Activated naive CD4-positive, alpha-beta T cell (primary cell): ENCODE measurements around the gene SEC16A.
"Not testable (repeated sequence)": the region's sequence is repeated elsewhere in the genome, so short reads cannot be mapped to it uniquely, and the experiment has no call there.

Experiments
- DNase-seq, 4 experiments: peaks; one replicate each; lab custom pipeline; 2025; lab: John Stamatoyannopoulos, UW

Gene SEC16A

DNA sequence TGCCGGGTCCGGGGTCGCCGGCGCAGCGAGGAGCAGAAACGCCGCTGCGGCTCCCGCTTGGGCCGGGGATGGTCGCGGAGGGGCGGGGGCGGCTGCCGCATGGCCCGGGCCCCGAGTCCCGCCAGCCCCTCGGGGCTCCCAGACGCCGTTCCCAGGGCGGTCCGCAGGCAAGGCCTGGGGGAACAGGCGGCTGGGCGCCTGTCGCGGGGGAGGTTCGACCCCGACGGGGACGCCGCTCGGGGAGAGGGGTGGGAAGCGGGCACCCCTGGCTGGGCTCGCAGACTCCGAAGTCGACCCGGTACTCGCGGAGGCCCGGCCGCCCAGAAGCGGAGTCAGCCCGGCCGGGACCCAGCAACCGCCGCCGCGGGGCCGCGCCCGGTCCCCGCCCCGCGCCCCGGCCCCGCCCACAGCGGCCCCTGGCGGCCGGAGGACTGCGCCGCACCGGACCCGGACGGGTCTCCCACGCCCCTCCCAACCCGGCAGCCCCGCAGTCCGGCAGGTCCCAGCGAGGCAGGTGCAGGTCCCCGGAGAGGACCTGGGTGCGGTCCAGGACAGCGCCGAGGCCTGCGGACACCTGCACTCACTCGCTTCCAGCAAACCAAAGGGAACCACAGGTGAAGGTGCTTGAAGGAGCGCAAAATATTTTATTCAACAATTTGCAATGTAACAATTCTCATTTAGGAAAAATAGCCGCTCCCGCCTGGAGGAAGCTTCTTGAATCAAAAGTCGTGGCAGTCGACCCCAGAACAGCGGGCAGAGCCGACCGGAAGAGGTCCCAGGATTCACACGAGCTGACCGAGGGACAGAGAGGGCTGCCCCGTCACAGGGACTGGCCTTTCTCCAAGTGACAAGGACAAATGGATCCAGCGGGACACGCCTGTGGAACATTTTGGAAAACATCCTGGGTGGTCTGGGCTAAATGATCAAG is 43.1 kb downstream of the SEC16A start, which contains the start of gene INPP5E:
INPP5E (minus strand) TSS at position 365 of the 928 bp plus-strand sequence. CDS start 426 bp downstream, outside the sequence.
- peak; percentile 59 to 87 (median 73) for DNase-seq

DNA sequence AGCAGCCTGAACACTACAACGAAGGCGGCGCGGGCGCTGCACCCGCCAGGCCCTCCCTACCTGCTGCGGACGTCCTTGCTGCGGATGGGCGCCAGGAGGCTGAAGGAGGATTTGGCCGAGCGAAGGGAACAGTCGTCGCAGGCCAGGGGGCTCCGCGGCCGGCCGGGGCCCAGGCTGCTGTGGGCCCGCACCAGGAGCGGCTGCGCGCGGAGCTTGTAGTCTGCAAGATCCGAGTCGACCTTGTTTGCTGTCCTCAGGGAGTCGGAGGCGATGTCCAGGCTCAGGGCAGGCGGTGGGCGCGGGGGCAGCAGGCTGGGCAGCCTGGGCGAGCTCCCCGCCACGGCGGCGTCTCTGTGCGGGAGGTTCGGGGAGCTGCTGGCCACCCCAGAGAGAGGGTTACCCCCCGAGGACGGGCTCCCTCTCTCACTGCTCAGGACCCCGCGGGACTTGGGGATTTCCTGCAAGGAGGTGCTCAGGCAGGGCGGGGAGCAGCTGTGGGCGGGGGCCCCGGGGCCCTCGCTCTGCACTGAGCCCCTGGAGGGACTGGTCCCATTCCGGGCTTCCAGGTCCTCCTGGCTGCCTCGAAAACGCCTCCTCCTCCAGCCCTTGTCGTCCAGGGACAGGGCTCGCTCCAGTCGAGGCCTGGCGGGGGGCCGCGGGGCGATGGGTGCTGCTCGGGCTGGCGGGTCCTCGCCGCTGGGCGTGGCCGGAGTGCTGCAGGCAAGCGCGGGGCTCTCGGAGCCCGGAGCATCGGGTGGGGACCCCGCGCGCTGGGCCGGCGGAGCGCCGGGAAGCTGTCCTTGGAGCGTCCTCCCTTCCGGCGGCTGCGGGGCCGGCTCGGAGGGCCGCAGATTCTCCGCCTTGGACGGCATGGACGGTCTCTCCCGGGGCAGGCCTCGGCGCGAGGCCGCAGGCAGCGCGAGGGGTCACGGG is 44.0 kb downstream of the SEC16A start:
- DNase-seq, result peak in 3 of 4 experiments; percentile 23 to 35 (median 33)

DNA sequence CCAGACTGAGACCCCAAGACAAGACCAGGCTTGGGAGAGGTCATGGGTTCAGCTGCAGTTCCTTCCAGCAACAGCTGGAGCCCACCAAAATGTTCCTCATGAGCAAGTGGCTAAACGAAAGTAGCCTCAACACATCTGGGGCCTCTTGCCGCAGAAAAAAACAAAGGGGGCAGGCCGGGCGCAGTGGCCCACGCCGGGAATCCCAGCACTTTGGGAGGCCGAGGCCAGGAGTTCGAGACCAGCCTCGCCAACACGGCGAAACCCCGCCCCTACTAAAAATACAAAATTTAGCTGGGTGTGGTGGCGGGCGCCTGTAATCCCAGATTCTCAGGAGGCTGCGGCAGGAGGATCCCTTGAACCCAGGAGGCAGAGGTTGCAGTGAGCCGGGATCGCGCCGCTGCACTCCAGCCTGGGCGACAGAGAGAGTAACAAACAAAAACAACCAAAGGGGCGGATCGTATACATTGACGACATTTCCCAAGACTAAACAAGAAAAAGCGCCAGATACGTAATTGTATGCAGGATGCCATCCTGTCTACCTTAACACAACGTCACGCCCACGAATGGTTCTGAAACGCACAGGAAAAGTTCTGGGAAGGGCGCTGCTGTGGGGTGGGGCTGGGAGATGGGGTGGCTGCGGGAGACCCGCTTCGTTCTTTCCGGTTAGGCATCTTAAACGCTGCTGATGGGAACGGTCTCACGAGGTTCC is 44.8 kb downstream of the SEC16A start:
- no peak for DNase-seq

DNA sequence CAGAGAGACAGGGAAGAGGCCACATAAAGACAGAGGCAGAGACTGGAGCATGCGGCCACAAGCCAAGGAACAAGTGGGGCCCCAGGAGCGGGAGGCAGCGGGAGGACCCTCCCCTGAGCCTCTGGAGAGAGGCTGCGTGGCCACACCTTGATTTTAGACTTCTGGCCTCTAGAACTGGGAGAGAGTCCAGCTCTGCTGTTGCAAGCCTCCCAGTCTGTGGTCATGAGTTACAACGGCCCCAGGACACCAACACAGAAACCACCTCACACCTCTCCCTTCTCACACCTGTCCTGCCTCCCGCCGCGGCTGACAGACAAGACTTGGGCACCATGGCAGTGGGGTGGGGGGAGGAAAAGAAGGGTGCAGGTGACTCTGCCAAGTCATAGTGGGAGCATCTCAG is 45.4 kb downstream of the SEC16A start:
- no peak for DNase-seq

DNA sequence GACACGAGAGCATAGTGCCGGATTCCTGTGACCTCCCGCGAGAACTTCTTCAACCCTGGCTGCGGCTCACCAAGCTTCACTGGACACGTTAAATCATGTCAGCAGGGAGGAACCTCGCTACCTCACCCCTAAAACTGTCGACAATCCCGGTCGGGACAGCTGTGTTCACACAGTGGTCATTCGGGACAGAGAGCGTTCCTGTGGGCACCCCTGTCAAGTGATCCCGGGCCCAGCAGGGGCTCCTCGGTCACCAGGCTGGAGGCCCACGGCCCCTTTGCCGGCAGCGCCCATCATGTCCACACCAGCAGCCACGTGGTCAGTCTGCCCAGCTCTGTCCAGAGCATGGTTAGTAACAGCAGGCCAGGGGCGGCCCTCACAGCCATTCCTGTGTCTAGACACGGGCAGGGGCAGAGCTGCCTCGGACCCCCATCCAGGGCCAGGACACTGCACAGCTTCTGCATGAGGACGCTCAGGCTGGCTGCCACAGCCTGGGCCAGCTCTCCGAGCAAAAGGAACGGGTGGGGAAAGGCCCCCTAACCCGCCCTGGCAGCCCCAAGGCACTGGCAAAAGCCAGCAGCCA is 46.7 kb downstream of the SEC16A start:
- no peak for DNase-seq

DNA sequence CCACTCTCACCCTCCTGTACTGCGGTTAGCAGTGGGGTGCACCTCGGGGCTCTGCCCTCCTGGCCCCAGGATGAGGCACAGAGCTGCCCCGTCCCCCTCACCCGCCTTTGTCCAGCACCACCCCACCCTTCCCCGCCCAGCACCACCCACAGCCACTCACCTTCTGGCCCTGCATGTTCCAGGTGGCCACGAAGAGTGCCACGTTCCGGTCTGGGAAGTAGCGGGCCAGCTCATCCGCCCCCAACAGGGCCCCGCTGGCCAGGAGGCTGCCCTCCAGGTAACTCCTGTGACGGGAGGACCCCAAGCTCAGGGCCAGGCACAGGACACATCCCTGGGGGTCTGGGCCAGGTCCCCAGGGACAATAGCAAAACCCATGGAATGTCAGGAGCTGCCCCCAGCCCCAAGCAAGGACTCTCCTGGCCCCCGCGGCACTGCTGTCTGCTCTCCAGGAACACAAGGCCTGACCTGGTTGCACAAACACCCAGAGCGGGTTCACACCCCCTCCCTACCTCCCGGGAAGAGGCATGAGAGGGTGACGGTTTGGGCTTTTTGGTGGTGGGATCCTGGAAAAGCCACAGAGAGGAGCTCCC is 48.2 kb downstream of the SEC16A start:
- DNase-seq, result no peak

DNA sequence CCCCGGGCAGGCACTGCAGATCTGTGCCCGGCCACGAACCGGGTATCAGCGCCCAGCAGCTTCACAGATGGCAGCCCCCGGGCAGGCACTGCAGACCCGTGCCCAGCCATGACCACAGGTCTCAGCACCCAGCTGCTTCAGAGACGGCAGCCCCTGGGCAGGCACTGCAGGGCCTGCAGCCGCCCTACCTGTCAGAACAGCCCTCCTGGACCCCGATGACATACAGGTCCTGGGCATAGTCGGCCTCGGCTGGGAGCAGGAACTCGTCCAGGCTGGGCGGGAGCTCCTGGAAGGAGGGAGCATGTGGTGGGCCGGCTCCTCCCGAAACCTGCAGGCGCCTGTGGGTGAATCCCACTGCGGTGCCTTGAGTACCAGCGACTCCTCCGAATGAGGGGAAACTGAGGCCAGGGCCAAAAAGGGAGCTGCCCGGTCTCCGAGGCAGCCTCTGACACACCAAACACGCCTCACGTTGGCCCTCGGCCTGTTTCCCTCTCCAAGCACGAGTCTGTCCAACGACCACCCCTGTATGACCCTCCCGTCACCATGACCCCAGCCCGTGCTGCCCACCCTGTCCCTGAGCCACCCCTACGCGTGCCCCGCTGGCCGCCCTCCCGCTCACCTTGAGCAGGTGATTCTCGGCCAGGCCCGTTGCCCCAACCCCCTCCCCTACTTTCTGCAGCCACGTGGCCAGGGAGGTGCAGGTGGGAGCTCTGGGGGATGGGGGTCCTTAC is 48.8 kb downstream of the SEC16A start:
- no peak for DNase-seq

DNA sequence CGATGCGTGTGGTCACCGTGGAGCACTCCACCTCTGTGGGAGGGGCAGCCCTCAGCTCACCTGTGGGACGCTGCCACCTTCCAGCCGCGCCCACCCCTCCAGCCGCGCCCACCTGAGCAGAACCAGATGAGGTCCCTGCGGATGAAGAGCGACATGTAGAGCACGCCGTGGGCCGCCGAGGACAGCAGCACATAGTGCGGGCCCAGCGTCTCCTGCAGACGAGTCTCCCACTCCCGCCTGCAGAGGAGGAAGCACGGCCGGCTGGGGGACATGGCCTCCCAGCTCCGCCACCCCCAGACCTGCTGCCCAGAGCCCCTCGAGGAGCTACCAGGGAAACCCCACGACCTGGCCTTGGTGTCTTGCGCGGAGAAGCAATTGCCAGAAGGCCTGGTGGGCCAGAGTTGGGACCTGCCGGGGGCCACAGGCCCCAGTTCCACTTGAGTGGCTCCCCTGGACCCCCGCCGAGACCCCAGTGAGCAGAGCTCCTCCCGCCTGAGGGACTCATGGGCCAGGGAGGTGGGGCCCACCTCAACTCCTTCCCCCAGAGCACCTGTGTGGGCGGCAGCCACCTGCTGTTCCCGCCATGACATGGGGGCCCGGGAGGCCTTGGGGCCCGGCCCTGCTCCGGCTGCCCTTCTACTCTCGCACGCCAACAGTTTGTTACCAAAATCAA is 49.7 kb downstream of the SEC16A start:
- no peak for DNase-seq

DNA sequence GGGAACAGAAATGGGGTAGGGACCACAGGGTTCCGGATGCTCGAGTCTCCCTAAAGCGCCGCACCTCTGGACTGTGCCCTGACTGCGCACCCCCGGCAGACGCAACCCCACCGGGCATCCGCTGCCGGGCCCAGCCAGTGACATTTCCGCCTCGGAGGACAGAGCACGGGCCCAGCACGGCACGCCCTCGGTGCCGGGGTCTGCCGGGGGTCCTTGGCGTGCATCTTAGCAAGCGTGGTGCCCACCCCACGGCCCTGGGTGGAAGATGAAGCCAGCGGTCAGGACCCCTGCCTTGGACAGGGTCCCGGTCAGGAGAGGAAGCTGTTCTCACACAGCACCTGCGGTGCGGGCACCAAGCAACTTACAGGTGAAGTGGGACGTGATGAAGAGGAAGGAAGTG is 50.2 kb downstream of the SEC16A start:
- DNase-seq, result no peak

DNA sequence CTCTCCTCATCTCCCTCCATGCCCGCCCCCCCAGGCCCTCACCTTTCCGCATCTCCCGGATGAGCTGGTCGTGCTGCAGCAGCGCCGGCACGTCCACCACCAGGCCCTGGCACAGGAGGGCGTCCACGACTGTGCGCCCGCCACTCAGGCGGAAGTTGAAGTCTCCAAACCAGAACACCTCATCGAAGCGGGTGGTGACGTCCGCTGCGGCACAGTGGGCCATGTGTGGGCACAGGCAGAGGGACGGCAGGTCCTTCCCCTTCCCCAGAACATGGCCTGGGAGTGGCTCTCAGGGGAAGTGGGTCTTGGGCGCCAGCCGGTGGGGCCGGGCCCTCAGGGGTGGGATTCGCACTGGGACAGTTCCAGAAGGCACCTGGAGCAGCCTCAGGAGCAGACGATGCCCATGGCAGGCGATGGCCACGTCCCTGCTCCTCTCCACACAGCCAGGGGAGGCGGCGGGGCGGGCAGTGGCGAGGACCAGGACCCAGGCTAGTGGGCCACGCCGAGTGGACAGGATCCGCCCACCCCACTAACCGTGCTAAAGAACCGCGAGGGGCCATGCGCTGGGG is 51.0 kb downstream of the SEC16A start:
- DNase-seq, result no peak

DNA sequence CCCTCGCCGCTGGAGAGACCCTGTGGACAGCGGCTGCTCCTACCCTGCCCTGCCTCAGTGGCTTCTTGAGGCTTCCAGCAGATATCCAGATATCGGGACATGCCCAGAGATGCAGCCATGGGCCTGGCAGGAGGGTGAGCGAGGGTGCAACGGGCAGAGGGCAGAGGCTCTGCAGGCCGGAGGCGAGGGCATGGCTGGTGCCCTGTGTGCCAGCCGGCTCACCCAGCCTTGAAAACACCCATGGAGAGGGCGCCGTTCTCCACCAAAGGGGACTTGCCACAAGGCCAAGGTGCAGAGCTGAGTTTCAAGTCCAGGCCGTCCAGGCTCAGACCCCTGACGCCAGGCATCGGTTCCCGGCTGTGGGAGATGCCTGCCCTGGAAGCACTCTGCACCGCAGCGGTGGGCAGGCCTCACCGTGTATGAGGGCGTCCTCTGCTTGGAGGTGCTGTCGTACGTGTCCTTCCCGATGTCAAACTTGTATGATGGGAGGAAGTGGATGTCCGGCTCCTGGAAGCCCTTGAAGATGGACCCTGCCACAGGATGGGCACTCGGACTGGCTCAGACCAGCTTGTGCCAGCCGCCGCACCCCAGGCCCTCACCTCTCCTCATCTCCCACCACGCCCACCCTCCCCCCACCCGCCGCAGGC is 52.1 kb downstream of the SEC16A start:
- no peak for DNase-seq

DNA sequence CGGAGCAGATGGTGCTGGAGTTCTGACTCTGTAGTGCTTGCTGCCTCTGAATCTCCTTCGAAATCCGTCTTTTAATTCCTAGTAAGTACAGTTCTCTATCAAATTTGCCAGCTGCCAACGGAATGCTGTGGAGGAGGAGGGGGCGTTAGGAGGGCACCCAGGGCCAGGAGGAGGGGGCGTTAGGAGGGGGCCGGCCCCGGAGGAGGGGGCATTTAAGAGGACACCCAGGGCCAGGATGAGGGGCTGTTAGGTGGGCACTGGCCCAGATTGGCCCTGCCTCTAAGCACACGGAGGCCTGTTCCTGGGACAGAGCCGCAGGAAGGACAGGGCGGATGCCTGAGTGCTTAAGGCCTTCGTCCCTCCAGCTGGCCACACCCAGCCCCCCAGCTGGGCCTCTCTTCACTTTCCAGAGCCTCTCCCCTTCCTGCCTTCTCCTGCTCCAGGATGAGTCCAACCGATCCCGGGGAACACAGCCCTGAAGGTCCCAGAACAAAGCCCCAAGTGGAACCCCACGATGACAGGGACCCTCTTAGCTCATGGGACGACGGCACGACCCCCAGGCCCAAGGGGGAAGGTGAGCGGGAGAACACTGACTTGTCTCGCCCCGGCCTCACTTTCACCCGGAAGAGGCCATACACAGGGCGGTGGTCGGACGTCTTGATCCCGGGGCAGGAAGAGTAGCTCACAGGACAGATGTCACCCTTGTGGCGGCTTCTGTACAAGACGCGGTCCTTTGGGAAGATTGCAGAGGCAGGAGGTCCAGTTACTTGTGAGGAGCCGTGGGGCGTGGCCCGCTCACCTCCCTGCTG is 53.0 kb downstream of the SEC16A start:
- DNase-seq, result no peak

DNA sequence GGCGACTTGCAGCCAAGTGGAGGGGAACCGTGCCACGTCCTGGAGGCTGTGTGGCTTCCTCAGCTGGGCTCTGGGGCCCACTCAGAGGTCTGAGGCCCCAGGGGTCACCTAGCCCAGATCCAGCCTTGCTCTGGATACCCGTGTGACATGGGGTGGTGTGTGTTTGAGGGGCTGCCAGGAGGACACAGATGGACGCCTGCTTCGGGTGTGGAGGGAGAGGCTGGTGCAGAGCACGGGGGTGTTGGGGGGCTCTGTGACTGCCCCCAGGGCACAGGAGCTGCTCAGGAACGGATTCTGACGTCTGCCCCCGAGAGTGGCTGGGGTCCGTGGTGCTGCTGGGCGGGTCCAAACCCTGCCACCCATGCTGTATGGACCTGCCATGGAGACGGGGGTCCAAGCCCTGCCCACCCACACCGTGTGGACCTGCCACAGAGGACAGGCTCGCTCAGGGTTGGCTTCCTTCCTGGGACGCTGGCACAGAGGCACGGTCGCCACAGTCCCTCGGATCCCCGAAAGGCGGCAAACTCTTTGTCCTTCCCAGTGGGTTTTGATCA is 53.7 kb downstream of the SEC16A start:
- no peak for DNase-seq

DNA sequence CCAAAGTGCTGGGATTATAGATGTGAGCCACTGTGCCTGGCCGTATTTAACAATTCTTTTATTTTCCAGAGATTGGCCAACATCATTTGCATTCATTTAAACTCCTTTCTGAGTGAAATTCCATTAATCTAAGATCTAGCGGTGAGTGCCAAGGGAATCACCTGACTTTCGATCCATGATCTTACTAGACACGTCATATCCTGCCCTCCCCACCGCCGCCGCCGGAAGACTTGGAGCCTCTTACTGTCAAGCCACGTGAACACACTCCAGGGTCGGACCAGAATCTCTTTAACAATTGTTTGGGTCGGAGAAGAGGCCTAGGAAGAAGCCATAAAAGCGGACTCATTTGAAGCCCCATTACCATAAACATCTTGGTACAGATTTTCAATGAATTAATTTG is 56.1 kb downstream of the SEC16A start:
- no peak for DNase-seq

DNA sequence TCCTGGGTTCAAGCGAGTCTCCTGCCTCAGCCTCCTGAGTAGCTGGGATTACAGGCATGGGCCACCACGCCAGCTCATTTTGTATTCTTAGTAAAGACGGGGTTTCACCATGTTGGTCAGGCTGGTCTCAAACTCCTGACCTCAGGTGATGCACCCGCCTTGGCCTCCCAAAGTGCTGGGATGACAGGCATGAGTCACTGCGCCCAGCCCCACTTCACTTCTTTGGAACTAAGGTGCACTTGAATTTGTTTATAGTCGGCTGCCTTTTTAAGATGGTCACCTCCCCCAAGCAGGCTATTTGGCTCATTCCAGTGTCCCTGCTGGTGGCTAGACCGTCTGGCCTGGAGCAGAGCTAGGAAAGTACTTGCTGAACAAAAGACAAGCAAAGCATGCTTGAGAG is 57.5 kb downstream of the SEC16A start:
- DNase-seq, result not testable (repeated sequence)

DNA sequence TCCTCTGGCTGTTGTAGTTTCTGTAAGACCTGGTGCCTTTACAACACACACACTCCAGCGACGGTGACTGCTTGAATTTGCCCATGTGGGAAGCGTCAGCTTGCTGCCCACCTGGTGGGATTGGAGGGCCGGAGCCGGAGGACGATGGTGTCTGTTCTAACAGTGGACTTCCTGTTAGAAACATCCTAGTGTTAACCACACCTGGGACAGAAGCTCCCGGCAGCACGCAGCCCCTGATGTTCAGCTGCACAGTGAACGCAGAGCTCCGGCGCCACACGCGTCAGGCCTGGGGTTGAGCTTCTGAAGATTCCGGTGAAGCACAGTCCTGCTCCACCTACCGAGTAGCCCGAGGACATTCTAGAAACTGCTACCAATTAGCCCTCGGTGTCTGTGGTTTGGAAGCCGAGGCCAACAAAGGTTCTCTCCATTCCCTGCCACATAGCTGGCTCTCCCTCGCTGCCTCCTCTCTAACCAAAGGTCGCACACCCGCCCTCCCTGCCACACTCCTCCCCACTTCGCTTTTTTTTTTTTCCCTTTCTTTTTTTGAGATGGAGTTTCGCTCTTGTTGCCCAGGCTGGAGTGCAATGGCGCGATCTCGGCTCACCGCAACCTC is 58.0 kb downstream of the SEC16A start:
- no peak for DNase-seq

DNA sequence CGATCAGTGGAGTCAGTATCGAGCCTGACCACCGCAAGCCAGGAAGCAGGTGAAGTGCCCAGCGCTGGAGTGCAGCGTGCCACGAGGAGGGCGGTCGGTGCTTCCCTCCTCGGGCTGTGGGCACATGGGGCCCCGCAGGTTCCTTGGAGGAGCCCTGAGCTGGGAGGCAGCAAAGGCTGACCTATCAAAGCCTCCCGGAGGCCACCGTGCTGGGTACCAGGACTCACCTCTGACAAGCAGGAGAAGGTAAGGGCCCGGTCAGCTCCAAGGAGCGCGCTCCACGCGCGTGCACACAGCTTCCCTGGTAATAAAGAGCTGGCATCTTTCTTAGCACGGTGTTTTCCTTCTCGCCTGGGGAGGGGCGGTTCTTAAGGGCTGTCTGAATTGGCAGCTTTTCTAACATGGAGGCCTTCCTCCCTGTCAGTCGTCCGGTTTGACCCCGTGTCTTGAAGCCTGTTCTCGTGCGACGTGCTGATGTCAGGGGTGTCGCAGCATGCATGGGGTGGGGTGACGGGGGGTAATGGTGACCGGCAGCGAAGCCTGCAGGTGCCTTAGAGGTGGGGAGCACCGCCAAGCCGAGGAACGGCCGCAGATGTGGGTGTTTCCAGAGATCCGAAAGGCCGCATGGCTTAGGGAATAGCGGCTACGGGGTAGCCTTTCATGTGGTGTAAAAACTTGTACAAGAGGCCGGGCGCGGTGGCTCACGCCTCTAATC is 59.3 kb downstream of the SEC16A start:
- no peak for DNase-seq
